Activated CD4-positive, alpha-beta T cell treated with anti-CD3 and anti-CD28 coated beads, Interleukin-2, Interleukin-6, amounts not matched to agents 100 ng/mL and 50 ng/mL, durations not matched to agents 16 hours and 8 hours (primary cell): Measurements from ENCODE around the gene GBP3.
"Not testable (repeated sequence)": the region's sequence is repeated elsewhere in the genome, so short reads cannot be mapped to it uniquely, and the experiment has no call there.

Experiments
- DNase-seq: peaks from one replicate; pipeline ENCODE4 v3.0.0-alpha.2; 2020

The GBP3 gene, protein sequence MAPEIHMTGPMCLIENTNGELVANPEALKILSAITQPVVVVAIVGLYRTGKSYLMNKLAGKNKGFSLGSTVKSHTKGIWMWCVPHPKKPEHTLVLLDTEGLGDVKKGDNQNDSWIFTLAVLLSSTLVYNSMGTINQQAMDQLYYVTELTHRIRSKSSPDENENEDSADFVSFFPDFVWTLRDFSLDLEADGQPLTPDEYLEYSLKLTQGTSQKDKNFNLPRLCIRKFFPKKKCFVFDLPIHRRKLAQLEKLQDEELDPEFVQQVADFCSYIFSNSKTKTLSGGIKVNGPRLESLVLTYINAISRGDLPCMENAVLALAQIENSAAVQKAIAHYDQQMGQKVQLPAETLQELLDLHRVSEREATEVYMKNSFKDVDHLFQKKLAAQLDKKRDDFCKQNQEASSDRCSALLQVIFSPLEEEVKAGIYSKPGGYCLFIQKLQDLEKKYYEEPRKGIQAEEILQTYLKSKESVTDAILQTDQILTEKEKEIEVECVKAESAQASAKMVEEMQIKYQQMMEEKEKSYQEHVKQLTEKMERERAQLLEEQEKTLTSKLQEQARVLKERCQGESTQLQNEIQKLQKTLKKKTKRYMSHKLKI

DNA sequence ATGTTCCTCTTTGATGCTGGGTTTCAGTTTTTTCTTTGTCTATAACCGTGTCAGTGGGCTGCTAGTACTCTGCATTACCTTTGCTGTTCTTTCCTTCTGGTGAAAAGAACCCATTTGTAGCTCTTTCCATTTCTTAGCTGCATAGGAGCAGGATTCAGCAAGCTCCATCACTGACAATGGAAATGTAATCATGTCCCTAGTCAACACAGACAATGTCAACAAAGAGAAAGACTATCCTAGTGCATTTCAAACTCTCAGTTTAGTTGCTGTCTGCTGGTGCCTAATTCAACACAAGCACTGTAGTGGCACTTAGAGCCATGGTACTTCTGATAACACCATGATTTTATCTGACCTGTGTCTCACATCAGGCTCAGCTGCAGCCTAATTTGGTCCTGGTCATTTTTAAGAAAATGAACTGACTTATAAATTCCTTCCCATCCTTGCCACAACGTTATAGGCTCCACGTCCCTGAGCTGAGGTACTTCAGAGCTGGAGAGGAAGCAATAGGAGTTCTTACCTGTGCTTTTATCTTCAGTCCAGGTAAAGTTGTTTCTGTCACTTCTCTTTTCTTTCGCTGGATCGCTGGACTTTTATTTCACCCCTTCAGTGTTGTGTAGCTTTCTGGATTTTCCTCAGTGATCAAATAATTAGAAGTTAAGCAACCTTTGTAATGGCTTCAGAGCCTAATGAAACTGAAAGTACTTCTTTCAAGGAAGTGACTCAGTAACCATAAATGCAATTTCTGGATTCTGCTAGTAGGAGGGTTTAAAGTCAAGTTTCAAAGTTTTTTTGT lies at the start of gene GBP3:
TSS of gene GBP3 (minus strand) at position 700 of the 793 bp plus-strand sequence. CDS start 2,145 bp downstream, outside the sequence.
- DNase-seq: peak; percentile 63

DNA sequence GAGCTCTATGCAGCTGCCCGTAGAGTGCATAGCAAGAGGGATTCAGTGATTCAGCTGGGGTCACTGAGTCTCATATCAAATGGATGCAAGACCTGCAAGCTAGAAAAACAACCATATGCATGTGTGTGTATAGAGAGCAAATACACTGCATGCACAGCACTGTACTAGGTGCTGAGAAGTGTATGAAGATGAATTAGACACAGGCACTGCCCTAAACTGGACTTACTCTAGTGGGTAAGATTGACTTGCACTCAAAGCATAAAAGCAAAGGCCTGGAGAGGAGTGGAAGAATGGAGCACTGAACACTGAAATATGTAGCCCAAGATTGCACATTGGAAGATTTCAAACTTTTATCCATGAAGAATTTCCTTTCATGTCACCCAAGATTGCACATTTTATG lies 47.8 kb upstream of the GBP3 start:
- no peak for DNase-seq

- DNase-seq: peak; percentile 39
Observed at GRCh38 chr1:89069951-89070350, 47.3 kb upstream of the GBP3 start.

GRCh38 chr1:89068291-89068690 lies 45.6 kb upstream of the GBP3 start:
- DNase-seq: no peak

DNA sequence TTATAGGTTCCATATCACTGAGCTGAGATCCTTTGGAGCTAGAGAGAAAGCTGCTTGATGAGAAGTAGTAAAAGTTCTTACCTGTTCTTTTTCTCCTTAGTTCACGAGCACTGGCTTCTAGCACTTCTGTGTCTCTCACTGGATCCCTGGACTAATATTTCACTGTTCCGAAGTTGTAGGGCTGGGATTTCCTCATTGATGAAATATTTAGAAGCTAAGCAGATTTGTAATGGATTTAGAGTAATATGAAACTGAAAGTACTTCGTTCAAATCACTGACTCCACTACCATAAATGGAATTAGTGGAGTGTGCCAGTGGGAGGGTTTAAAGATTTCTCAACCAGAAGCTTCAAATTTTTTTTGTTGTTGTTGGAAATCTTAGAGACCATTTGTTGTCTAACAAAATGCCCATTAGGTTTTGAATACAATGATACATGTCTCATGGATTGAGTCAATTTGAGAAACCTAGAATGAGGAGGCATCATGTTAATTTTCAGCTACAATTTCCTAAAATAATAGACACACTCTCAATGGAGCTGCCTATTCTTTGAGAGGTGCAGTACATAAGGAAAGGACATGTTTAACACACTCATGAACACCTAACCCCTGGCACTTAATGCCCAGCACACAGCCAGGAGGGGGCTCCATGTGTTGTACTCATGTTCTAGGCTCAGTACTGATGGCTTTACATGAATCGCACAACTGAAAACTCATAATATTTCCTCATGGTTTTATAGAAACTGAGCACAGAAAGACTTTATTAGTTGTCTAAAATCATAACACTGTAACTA lies 42.6 kb upstream of the GBP3 start, which contains the start of gene GBP1:
TSS of gene GBP1 (minus strand) at position 130 of the 790 bp plus-strand sequence. CDS start 1,974 bp downstream, outside the sequence.
- DNase-seq: peak; percentile 68

GRCh38 chr1:89064632-89065031 lies 42.0 kb upstream of the GBP3 start:
- DNase-seq: no peak

- no peak for DNase-seq
Observed at GRCh38 chr1:89063094-89063493, 40.4 kb upstream of the GBP3 start.

GRCh38 chr1:89060091-89060490 lies 37.4 kb upstream of the GBP3 start:
- DNase-seq: no peak

DNA sequence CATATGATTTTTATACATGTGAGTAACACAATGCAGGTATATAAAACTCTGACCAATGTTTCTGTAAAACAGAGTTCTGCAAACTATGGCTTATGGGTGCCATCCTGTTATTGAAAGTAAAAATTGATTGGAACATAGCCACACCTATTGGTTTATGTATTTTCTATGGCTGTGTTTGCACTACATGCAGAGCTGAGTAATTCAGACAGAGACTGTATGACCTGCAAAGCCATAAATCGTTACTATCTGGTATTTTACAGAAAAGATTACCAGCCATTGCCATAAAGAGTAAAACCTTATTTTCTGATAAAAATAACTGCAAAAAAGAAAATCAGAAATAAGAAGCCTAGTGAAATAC lies 29.3 kb upstream of the GBP3 start:
- DNase-seq: no peak

GRCh38 chr1:89051300-89051954 lies 28.8 kb upstream of the GBP3 start:
- no peak for DNase-seq

DNA sequence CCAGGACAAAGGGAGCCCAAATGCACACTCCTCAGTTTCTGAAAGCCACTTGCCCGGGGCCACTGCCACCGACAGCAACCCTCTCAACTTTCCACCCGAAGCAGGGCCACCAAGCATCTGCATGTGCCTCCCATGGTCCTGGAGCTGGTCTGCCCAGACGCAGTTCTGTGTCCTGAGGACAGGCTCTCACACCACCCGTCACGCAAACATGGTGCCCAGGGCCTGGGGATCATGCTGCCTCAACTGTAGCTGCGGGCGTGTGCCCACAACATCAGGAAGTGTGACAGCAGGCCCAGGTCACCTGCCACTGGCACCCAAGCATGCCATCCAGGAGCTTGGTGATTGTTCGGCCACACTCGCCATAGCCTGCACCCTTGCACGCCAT lies 28.0 kb upstream of the GBP3 start:
- no peak for DNase-seq

DNA sequence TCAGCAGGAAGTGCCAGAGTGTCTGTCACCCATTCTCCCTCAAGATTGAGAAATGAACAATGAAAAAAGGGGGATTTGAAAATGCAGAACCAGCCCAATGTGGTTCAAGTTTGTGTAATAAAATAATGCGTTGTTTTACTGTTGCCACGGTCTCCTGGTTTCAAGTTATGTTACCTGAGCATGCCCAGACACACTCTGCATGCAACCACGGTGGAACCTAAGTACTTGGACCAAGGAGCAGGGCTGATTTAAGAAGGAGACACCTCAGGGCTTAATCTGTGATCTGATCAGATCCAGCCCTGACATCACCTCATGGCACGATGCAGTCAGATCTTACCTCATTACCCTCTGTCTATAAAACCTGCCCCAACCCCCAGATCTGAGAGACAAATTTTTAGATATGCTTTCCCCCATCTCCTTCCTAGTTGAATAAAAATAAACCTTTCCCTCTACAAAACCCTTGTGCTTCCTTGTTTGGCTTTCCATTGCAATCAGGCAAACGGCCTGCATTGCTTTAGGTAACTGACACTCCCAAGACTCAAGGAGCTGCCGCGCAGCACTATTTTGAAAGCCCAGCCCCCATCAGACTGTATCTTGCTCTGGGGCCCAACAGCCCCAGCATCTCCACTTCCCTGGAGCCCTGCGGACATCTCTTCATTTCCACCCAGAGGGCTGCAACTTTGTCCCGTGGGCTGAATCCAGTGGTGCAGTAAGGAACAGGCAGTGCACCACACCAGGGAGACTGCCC lies 27.4 kb upstream of the GBP3 start:
- DNase-seq: not testable (repeated sequence)

- not testable (repeated sequence) for DNase-seq
Observed at GRCh38 chr1:89049187-89049586, 26.5 kb upstream of the GBP3 start.

GRCh38 chr1:89047734-89048133 lies 25.1 kb upstream of the GBP3 start:
- DNase-seq: no peak

DNA sequence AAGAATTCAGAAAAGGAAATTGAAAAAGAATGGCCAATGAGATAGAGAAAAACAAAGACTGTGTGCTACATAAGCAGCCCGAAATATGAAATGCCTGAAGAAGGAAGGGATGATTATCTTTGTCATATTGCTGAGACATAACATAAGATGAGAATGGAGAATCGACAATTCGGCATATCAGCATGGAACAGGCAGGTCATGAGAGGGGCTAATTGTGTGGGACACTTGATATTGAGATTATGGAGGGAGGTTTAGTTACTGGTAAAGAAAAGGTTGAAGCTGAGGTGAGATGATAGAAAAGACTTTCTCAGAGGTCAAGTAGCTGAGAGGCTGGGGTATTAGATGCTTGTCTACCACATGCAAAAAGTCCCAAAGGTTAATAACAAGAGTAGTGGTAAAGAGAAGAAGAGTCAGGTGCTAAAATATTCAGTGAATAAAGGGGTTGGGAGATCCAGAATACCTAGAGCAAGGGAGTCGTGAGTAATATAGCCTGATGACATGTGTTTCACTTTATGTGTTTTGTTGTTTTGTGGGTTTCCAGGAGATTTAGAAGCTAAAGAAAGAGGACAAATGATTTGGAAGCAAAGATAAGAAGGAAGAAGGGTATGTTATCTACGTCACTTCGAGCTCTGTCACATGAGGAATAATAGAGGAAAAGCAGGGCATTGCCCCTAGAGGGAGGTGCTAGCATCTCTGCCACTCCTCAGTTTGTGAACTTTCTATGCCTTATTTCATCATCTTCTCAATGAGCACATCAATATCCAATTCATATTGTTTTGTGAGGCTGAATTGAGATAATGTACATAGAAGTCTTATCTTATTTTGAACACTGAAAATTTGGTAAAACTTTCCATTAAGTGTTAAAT lies 23.9 kb upstream of the GBP3 start:
- DNase-seq: peak; percentile 65

DNA sequence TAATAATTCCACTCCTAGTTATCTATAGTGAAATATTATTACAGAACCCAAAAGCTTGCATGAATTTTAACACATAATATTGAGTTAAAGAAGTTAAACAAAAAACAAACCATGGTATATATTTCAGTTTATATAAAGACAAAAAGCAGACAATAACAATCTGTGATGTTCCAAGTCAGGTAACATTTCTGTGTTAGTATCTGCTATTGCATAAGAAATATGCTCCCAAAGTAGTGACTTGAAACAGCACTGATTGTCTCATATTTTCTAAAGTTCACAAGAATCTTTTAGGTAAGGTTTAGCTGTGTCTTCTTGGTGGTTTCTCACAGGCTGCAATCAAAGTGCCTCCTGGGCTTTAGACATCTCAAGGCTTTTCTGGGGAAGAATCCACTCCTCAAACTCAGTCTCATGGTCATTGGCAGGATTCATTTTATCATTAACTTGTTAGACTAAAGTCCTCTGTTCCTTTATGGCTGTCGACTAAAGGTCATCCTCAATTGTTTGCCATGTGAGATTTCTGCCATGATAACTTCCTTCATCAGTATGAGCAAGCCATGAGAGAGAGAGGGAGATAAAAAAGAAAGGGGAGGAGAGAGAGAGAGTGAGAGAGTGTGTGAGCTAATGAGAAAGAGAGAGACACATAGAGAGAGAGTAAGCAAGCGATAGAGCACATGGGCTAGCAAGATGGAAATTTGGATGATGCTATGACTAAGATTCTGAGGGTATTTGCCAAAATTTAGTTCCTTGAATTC lies 22.5 kb upstream of the GBP3 start:
- no peak for DNase-seq

DNA sequence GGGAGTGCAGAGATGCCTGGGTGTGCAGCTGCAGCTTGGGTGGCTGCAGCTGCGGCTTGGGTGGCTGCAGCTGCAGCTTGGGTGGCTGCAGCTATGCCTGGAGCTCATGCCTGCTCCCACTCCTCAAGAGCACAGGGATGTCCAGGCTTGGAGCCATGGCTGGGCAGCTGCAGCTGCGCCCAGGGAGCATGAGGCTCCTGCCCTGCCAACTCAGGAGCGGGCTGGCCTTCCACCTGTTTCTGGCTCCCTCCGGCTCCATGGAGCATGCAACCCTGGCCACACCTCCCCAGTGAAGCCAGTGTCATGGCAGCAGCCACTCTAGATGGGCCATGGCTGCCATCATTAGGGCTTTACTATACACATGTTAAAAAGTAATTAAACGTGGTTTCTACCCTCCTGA lies 21.3 kb upstream of the GBP3 start:
- DNase-seq: no peak

- DNase-seq: no peak
Observed at GRCh38 chr1:89042491-89042890, 19.8 kb upstream of the GBP3 start.

DNA sequence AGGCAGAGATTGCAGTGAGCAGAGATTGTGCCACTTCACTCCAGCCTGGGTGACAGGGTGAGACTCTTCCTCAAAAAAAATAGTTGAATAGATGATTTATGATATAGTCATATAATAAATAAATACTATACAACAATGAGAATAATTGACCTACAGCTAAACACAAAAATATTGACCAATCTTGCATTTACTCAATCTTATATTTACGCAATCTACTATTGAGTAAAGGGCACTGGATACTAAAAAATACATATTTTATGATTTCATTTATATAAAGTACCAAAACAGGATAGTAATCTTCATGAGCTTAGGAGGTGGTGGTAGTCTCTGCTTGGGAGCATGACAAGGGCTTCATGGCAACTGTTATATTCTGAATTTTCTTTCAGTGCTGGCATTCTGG lies 19.1 kb upstream of the GBP3 start:
- no peak for DNase-seq
